K562 (cell line): ENCODE measurements around the gene WNT7A. TPM values are rescaled to one million over a fixed set of nuclear protein-coding genes. Genes with fewer than 3 reads are reported as not detected.

Experiments used
- ATAC-seq: fragments of 200-7000 bp; cut with Tn5 transposase; 3 replicates; pipeline ENCODE4 v1.9.1; 2020; ENCODE audit warnings: moderate library complexity
- BruUV-seq: library from RNA; stranded (reverse); fragments of 400-500 nt; replicated peaks from 2 replicates; lab custom pipeline; 2021; lab: Mats Ljungman, UMichigan
- CTCF ChIA-PET: fragments of 300-600 bp; formaldehyde crosslinking; extraction: SDS; loops from one replicate; lab custom pipeline; 2021; ENCODE audit warnings: low intra/inter-chr PET ratio; lab: Yijun Ruan, JAX
- POLR2A ChIA-PET: fragments of 300-600, 350-650 bp; sonication (Branson Sonifier 250); formaldehyde crosslinking; extraction: SDS; loops from one replicate; lab custom pipeline; 2021; ENCODE audit warnings: antibody characterized with exemption, inconsistent platforms; lab: Yijun Ruan, JAX
- DNase-seq, 4 experiments: peaks; one replicate each; pipeline versions ENCODE4 v3.0.0 to v3.0.0-alpha.2; 2011 to 2018; ENCODE audit warnings: low spot score in 3 of 4, mixed read lengths in 3 of 4; ENCODE audit errors: extremely low read depth in 1 of 4
- FAIRE-seq: peaks from 2 replicates; lab custom pipeline; 2011; peaks lifted over from hg19 to GRCh38; lab: Jason Lieb, UNC
- H2AFZ ChIP-seq: 2 replicates; pipeline ENCODE4 v1.6.0; 2011; ENCODE audit warnings: low read depth, low read length, control low read depth, inconsistent platforms
- H3K27ac ChIP-seq: fragments of 200-600 bp; 3 replicates; pipeline ENCODE4 v1.8.0; 2011; ENCODE audit warnings: low read depth, mild to moderate bottlenecking, control low read depth, inconsistent platforms, low read length, moderate library complexity, mixed read lengths; ENCODE audit errors: extremely low read depth
- H3K27me3 ChIP-seq, 2 experiments: fragments of 300-600 bp in 1 of 2; 2 replicates in 1 of 2; 3 replicates in 1 of 2; pipeline versions ENCODE4 v1.6.0 to v1.8.0; 2011; ENCODE audit warnings: inconsistent platforms in 2 of 2, low read length in 2 of 2, mild to moderate bottlenecking in 1 of 2, mixed read lengths in 1 of 2, moderate library complexity in 1 of 2; ENCODE audit not compliant: control insufficient read depth in 2 of 2, insufficient read depth in 2 of 2
- H3K36me3 ChIP-seq: fragments of 300-600 bp; 3 replicates; pipeline ENCODE4 v1.8.0; 2011; ENCODE audit warnings: mild to moderate bottlenecking, low read length, inconsistent platforms; ENCODE audit not compliant: control insufficient read depth, insufficient read depth
- H3K4me1 ChIP-seq, 2 experiments: fragments of 200-600 bp in 1 of 2; replicated peaks in 1 of 2; 2 replicates in 1 of 2; 3 replicates in 1 of 2; pipeline versions ENCODE4 v1.5.1 to v1.8.0; 2011; ENCODE audit warnings: inconsistent platforms in 2 of 2, low read length in 2 of 2, mild to moderate bottlenecking in 1 of 2, mixed read lengths in 1 of 2, moderate library complexity in 1 of 2; ENCODE audit not compliant: control insufficient read depth in 2 of 2, insufficient read depth in 2 of 2
- H3K4me2 ChIP-seq: 2 replicates; pipeline ENCODE4 v1.6.1; 2011; ENCODE audit warnings: low read length, control low read depth, inconsistent platforms, mixed read lengths; ENCODE audit not compliant: insufficient read depth
- H3K4me3 ChIP-seq: fragments of 200-600 bp; sonication (generic), shearing (Covaris generic); 2 replicates; pipeline ENCODE4 v1.5.1; 2016; ENCODE audit warnings: control low read depth, inconsistent platforms
- H3K79me2 ChIP-seq: fragments of 200-600 bp; 3 replicates; pipeline ENCODE4 v1.8.0; 2011; ENCODE audit warnings: low read length, inconsistent platforms; ENCODE audit not compliant: control insufficient read depth, insufficient read depth
- H3K9ac ChIP-seq, 2 experiments: 2 replicates each; pipeline versions ENCODE4 v1.6.0 to v1.6.1; 2011; ENCODE audit warnings: low read depth in 2 of 2, low read length in 2 of 2, control low read depth in 1 of 2, inconsistent platforms in 1 of 2, mild to moderate bottlenecking in 1 of 2, mixed read lengths in 1 of 2; ENCODE audit not compliant: insufficient read depth in 1 of 2
- H3K9me1 ChIP-seq: one replicate; pipeline ENCODE4 v1.6.0; 2011; ENCODE audit warnings: inconsistent platforms, mild to moderate bottlenecking, low read length, moderate library complexity; ENCODE audit not compliant: control insufficient read depth, insufficient read depth
- H3K9me3 ChIP-seq: replicated peaks from 2 replicates; pipeline ENCODE4 v1.5.1; 2011; ENCODE audit warnings: low read depth, low read length, inconsistent platforms; ENCODE audit not compliant: control insufficient read depth, insufficient read depth
- H4K20me1 ChIP-seq: replicated peaks from 2 replicates; pipeline ENCODE4 v1.6.1; 2011; ENCODE audit warnings: low read length, inconsistent platforms, mixed read lengths; ENCODE audit not compliant: control insufficient read depth, insufficient read depth
- FOXA1 ChIP-seq: fragments of 450-650 bp; IDR thresholded peaks from 2 replicates; pipeline ENCODE4 v1.6.1; 2016; ENCODE audit warnings: mild to moderate bottlenecking, borderline replicate concordance
- HDAC8 ChIP-seq: fragments of 450-650 bp; IDR thresholded peaks from 2 replicates; pipeline ENCODE4 v1.6.1; 2016; ENCODE audit warnings: mild to moderate bottlenecking, missing genetic modification characterization, moderate library complexity, missing compliant biosample characterization
- IFI16 ChIP-seq: fragments of 250-450 bp; sonication (Bioruptor Pico); IDR thresholded peaks from 2 replicates; pipeline ENCODE4 v2.1.2; 2022; ENCODE audit warnings: mild to moderate bottlenecking, inconsistent platforms
- JUNB ChIP-seq: fragments of 450-650 bp; formaldehyde crosslinking; conservative IDR thresholded peaks from 2 replicates; pipeline ENCODE4 v1.4.0; 2020; ENCODE audit warnings: mild to moderate bottlenecking
- WGBS: fragments of 100-300 bp; shearing (Covaris generic); methylation state at CpG from one replicate; pipeline ENCODE4 v1.1.6; 2016; ENCODE audit warnings: low coverage, mixed read lengths; ENCODE audit not compliant: insufficient coverage; ENCODE audit errors: missing lambda C conversion rate; 5-methylcytosine and 5-hydroxymethylcytosine counted together
- in situ Hi-C: fragments of 300-500 bp; cut with MboI; formaldehyde crosslinking; loops from 4 replicates; pipeline ENCODE4 v1.15.0; 2018; ENCODE audit warnings: inconsistent platforms, mixed read lengths
- intact Hi-C: fragments of 100-400 bp; cut with micrococcal nuclease; formaldehyde crosslinking; loops from 2 replicates; pipeline ENCODE4 v1.14.2; 2022
- polyA plus RNA-seq, 8 experiments: library from polyadenylated mRNA; depleted of rRNA in 4 of 8; stranded (reverse) in 5 of 8; unstranded in 3 of 8; fragments of >200 nt; fragmentation: Nextera tagmentation in 2 of 8; fragmentation: Illumina TruSeq in 1 of 8; extraction: Ambion mirVana in 2 of 8; extraction: Trizol in 1 of 8; gene quantifications; 2 replicates each; pipeline versions ENCODE4 v1.2.1 to v1.2.3, GENCODE V29; 2011 to 2014; ENCODE audit warnings: inconsistent platforms in 1 of 8, missing spikeins in 1 of 8
- total RNA-seq, 7 experiments: library from RNA; depleted of rRNA in 6 of 7; stranded (reverse); fragments of >200 nt in 6 of 7; fragmentation: Illumina TruSeq in 2 of 7; extraction: Trizol in 2 of 7; gene quantifications; 2 replicates each; pipeline versions ENCODE4 v1.2.1 to v1.2.3, GENCODE V29; 2011 to 2021; ENCODE audit warnings: low replicate concordance in 1 of 7
- TF ChIP-seq, protein P1 (sequence below): fragments of 450-650 bp; IDR thresholded peaks from 2 replicates; pipeline ENCODE4 v1.6.1; 2014; ENCODE audit warnings: low read depth, mild to moderate bottlenecking, moderate library complexity, borderline replicate concordance
- TF ChIP-seq, protein P2 (sequence below): fragments of 450-650 bp; IDR thresholded peaks from 2 replicates; pipeline ENCODE4 v1.6.1; 2016; ENCODE audit warnings: mild to moderate bottlenecking, moderate library complexity

WNT7A gene
- total and polyA plus RNA-seq, 9 of the 15 experiments (the other 6 are each of a cell fraction or from before 2014, with no cell fraction given), result 0.03 TPM; not detected in 8

DNA sequence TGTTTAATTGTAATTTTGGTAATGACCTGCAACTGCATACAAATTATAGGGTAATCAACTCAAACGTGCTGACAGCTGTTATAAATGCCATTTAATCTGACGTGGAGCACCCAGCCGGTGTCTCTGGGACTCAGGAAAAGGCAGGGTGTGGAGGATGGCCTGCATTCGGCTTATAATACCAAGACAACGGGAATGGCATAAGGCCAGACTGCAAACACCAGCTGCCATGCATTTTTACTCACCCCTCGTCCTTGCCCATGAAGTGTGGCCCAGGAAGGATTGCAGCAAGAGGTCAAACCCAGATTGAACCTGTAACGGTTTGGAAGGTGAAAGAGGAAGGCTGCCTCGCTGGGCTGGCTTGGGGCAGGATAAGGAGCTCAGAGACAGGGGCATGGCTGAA is 96.4 kb downstream of the WNT7A start:
- in situ Hi-C loops (no loop called here), intact Hi-C loops (no loop called here)
- Histone ChIP-seq H3K9me1 (no peaks in the 10 kb centered on the region), H3K4me3 (no peak overlapping the region), H3K27ac (no peak overlapping the region), H3K27me3 (peaks cover 66 to 80% of the 10 kb centered on the region in 2 experiments; a peak in 4 of 5 replicates), H3K9ac (no peak overlapping the region), H3K36me3 (no peaks in the 10 kb centered on the region), H3K4me1 (no peaks in the 10 kb centered on the region), H3K4me2 (no peak overlapping the region), H2AFZ (no peak overlapping the region), H4K20me1 (0 out of 2 replicates have a peak, but pooled peaks cover 11% of the 10 kb centered on the region), H3K9me3 (no peaks in the 10 kb centered on the region), H3K79me2 (no peaks in the 10 kb centered on the region)
- POLR2A ChIA-PET, result interaction anchor here (0.6 kb wide), 1 partner anchor 146 kb away, joined by 3 read pairs; no protein-coding TSS in a partner anchor
- CTCF ChIA-PET, result no interaction called here
- no peak for FAIRE-seq
- BruUV-seq, result no TSS peak
- 1% methylated on average over 8 of the region's 8 CpGs for WGBS
- no peak for ATAC-seq
- DNase-seq, result no peak
- TF ChIP-seq JUNB (CRISPR knock-in tag) (no peak), HDAC8 (tag) (no peak), IFI16 (CRISPR knock-in tag) (no peak), FOXA1 (no peak)
- TF ChIP-seq, protein P1, sequence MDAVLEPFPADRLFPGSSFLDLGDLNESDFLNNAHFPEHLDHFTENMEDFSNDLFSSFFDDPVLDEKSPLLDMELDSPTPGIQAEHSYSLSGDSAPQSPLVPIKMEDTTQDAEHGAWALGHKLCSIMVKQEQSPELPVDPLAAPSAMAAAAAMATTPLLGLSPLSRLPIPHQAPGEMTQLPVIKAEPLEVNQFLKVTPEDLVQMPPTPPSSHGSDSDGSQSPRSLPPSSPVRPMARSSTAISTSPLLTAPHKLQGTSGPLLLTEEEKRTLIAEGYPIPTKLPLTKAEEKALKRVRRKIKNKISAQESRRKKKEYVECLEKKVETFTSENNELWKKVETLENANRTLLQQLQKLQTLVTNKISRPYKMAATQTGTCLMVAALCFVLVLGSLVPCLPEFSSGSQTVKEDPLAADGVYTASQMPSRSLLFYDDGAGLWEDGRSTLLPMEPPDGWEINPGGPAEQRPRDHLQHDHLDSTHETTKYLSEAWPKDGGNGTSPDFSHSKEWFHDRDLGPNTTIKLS, result no peak
- TF ChIP-seq, protein P2, sequence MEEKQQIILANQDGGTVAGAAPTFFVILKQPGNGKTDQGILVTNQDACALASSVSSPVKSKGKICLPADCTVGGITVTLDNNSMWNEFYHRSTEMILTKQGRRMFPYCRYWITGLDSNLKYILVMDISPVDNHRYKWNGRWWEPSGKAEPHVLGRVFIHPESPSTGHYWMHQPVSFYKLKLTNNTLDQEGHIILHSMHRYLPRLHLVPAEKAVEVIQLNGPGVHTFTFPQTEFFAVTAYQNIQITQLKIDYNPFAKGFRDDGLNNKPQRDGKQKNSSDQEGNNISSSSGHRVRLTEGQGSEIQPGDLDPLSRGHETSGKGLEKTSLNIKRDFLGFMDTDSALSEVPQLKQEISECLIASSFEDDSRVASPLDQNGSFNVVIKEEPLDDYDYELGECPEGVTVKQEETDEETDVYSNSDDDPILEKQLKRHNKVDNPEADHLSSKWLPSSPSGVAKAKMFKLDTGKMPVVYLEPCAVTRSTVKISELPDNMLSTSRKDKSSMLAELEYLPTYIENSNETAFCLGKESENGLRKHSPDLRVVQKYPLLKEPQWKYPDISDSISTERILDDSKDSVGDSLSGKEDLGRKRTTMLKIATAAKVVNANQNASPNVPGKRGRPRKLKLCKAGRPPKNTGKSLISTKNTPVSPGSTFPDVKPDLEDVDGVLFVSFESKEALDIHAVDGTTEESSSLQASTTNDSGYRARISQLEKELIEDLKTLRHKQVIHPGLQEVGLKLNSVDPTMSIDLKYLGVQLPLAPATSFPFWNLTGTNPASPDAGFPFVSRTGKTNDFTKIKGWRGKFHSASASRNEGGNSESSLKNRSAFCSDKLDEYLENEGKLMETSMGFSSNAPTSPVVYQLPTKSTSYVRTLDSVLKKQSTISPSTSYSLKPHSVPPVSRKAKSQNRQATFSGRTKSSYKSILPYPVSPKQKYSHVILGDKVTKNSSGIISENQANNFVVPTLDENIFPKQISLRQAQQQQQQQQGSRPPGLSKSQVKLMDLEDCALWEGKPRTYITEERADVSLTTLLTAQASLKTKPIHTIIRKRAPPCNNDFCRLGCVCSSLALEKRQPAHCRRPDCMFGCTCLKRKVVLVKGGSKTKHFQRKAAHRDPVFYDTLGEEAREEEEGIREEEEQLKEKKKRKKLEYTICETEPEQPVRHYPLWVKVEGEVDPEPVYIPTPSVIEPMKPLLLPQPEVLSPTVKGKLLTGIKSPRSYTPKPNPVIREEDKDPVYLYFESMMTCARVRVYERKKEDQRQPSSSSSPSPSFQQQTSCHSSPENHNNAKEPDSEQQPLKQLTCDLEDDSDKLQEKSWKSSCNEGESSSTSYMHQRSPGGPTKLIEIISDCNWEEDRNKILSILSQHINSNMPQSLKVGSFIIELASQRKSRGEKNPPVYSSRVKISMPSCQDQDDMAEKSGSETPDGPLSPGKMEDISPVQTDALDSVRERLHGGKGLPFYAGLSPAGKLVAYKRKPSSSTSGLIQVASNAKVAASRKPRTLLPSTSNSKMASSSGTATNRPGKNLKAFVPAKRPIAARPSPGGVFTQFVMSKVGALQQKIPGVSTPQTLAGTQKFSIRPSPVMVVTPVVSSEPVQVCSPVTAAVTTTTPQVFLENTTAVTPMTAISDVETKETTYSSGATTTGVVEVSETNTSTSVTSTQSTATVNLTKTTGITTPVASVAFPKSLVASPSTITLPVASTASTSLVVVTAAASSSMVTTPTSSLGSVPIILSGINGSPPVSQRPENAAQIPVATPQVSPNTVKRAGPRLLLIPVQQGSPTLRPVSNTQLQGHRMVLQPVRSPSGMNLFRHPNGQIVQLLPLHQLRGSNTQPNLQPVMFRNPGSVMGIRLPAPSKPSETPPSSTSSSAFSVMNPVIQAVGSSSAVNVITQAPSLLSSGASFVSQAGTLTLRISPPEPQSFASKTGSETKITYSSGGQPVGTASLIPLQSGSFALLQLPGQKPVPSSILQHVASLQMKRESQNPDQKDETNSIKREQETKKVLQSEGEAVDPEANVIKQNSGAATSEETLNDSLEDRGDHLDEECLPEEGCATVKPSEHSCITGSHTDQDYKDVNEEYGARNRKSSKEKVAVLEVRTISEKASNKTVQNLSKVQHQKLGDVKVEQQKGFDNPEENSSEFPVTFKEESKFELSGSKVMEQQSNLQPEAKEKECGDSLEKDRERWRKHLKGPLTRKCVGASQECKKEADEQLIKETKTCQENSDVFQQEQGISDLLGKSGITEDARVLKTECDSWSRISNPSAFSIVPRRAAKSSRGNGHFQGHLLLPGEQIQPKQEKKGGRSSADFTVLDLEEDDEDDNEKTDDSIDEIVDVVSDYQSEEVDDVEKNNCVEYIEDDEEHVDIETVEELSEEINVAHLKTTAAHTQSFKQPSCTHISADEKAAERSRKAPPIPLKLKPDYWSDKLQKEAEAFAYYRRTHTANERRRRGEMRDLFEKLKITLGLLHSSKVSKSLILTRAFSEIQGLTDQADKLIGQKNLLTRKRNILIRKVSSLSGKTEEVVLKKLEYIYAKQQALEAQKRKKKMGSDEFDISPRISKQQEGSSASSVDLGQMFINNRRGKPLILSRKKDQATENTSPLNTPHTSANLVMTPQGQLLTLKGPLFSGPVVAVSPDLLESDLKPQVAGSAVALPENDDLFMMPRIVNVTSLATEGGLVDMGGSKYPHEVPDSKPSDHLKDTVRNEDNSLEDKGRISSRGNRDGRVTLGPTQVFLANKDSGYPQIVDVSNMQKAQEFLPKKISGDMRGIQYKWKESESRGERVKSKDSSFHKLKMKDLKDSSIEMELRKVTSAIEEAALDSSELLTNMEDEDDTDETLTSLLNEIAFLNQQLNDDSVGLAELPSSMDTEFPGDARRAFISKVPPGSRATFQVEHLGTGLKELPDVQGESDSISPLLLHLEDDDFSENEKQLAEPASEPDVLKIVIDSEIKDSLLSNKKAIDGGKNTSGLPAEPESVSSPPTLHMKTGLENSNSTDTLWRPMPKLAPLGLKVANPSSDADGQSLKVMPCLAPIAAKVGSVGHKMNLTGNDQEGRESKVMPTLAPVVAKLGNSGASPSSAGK, result no peak
